K562 (cell line): ENCODE results near the gene UHMK1. TPM values are rescaled to one million over a fixed set of nuclear protein-coding genes. Genes with fewer than 3 reads are reported as not detected.

ENCODE experiments used
- ATAC-seq: fragments of 200-7000 bp; cut with Tn5 transposase; 3 replicates; pipeline ENCODE4 v1.9.1; 2020; ENCODE audit warnings: moderate library complexity
- BruUV-seq: library from RNA; stranded (reverse); fragments of 400-500 nt; replicated peaks from 2 replicates; lab custom pipeline; 2021; lab: Mats Ljungman, UMichigan
- CTCF ChIA-PET: fragments of 300-600 bp; formaldehyde crosslinking; extraction: SDS; loops from one replicate; lab custom pipeline; 2021; ENCODE audit warnings: low intra/inter-chr PET ratio; lab: Yijun Ruan, JAX
- POLR2A ChIA-PET: fragments of 300-600, 350-650 bp; sonication (Branson Sonifier 250); formaldehyde crosslinking; extraction: SDS; loops from one replicate; lab custom pipeline; 2021; ENCODE audit warnings: antibody characterized with exemption, inconsistent platforms; lab: Yijun Ruan, JAX
- DNase-seq, 4 experiments: peaks; one replicate each; pipeline versions ENCODE4 v3.0.0 to v3.0.0-alpha.2; 2011 to 2018; ENCODE audit warnings: low spot score in 3 of 4, mixed read lengths in 3 of 4; ENCODE audit errors: extremely low read depth in 1 of 4
- FAIRE-seq: peaks from 2 replicates; lab custom pipeline; 2011; peaks lifted over from hg19 to GRCh38; lab: Jason Lieb, UNC
- H2AFZ ChIP-seq: 2 replicates; pipeline ENCODE4 v1.6.0; 2011; ENCODE audit warnings: low read depth, low read length, control low read depth, inconsistent platforms
- H3K27ac ChIP-seq: fragments of 200-600 bp; 3 replicates; pipeline ENCODE4 v1.8.0; 2011; ENCODE audit warnings: low read depth, mild to moderate bottlenecking, control low read depth, inconsistent platforms, low read length, moderate library complexity, mixed read lengths; ENCODE audit errors: extremely low read depth
- H3K27me3 ChIP-seq, 2 experiments: fragments of 300-600 bp in 1 of 2; 2 replicates in 1 of 2; 3 replicates in 1 of 2; pipeline versions ENCODE4 v1.6.0 to v1.8.0; 2011; ENCODE audit warnings: inconsistent platforms in 2 of 2, low read length in 2 of 2, mild to moderate bottlenecking in 1 of 2, mixed read lengths in 1 of 2, moderate library complexity in 1 of 2; ENCODE audit not compliant: control insufficient read depth in 2 of 2, insufficient read depth in 2 of 2
- H3K36me3 ChIP-seq: fragments of 300-600 bp; 3 replicates; pipeline ENCODE4 v1.8.0; 2011; ENCODE audit warnings: mild to moderate bottlenecking, low read length, inconsistent platforms; ENCODE audit not compliant: control insufficient read depth, insufficient read depth
- H3K4me1 ChIP-seq, 2 experiments: fragments of 200-600 bp in 1 of 2; replicated peaks in 1 of 2; 2 replicates in 1 of 2; 3 replicates in 1 of 2; pipeline versions ENCODE4 v1.5.1 to v1.8.0; 2011; ENCODE audit warnings: inconsistent platforms in 2 of 2, low read length in 2 of 2, mild to moderate bottlenecking in 1 of 2, mixed read lengths in 1 of 2, moderate library complexity in 1 of 2; ENCODE audit not compliant: control insufficient read depth in 2 of 2, insufficient read depth in 2 of 2
- H3K4me2 ChIP-seq: 2 replicates; pipeline ENCODE4 v1.6.1; 2011; ENCODE audit warnings: low read length, control low read depth, inconsistent platforms, mixed read lengths; ENCODE audit not compliant: insufficient read depth
- H3K4me3 ChIP-seq: fragments of 200-600 bp; sonication (generic), shearing (Covaris generic); 2 replicates; pipeline ENCODE4 v1.5.1; 2016; ENCODE audit warnings: control low read depth, inconsistent platforms
- H3K79me2 ChIP-seq: fragments of 200-600 bp; 3 replicates; pipeline ENCODE4 v1.8.0; 2011; ENCODE audit warnings: low read length, inconsistent platforms; ENCODE audit not compliant: control insufficient read depth, insufficient read depth
- H3K9ac ChIP-seq, 2 experiments: 2 replicates each; pipeline versions ENCODE4 v1.6.0 to v1.6.1; 2011; ENCODE audit warnings: low read depth in 2 of 2, low read length in 2 of 2, control low read depth in 1 of 2, inconsistent platforms in 1 of 2, mild to moderate bottlenecking in 1 of 2, mixed read lengths in 1 of 2; ENCODE audit not compliant: insufficient read depth in 1 of 2
- H3K9me1 ChIP-seq: one replicate; pipeline ENCODE4 v1.6.0; 2011; ENCODE audit warnings: inconsistent platforms, mild to moderate bottlenecking, low read length, moderate library complexity; ENCODE audit not compliant: control insufficient read depth, insufficient read depth
- H3K9me3 ChIP-seq: replicated peaks from 2 replicates; pipeline ENCODE4 v1.5.1; 2011; ENCODE audit warnings: low read depth, low read length, inconsistent platforms; ENCODE audit not compliant: control insufficient read depth, insufficient read depth
- H4K20me1 ChIP-seq: replicated peaks from 2 replicates; pipeline ENCODE4 v1.6.1; 2011; ENCODE audit warnings: low read length, inconsistent platforms, mixed read lengths; ENCODE audit not compliant: control insufficient read depth, insufficient read depth
- CXXC5 ChIP-seq: fragments of 250-450 bp; sonication (Bioruptor Pico); IDR thresholded peaks from 2 replicates; pipeline ENCODE4 v1.8.0; 2022; ENCODE audit warnings: inconsistent platforms, mild to moderate bottlenecking, moderate library complexity
- HNRNPK ChIP-seq: fragments of 200-400 bp; formaldehyde crosslinking; IDR thresholded peaks from one replicate; pipeline ENCODE4 v1.6.1; 2018; ENCODE audit warnings: mild to moderate bottlenecking, low read depth, low read length; ENCODE audit not compliant: poor library complexity, severe bottlenecking
- HOXB6 ChIP-seq: fragments of 250-450 bp; sonication (Bioruptor Pico); IDR thresholded peaks from 2 replicates; pipeline ENCODE4 v1.5.1; 2022; ENCODE audit warnings: mild to moderate bottlenecking, borderline replicate concordance
- NEUROD1 ChIP-seq: fragments of 150-350 bp; IDR thresholded peaks from 2 replicates; pipeline ENCODE4 v1.6.1; 2014; ENCODE audit warnings: borderline replicate concordance, low read length, low read depth; ENCODE audit not compliant: partially characterized antibody
- SUPT5H ChIP-seq: fragments of 450-650 bp; IDR thresholded peaks from 2 replicates; pipeline ENCODE4 v1.6.1; 2016
- ZBTB2 ChIP-seq: fragments of 450-650 bp; IDR thresholded peaks from 2 replicates; pipeline ENCODE4 v1.6.1; 2016; ENCODE audit warnings: antibody characterized with exemption
- ZNF407 ChIP-seq: fragments of 450-650 bp; IDR thresholded peaks from 2 replicates; pipeline ENCODE4 v1.6.1; 2016; ENCODE audit warnings: low read depth
- in situ Hi-C: fragments of 300-500 bp; cut with MboI; formaldehyde crosslinking; loops from 4 replicates; pipeline ENCODE4 v1.15.0; 2018; ENCODE audit warnings: inconsistent platforms, mixed read lengths
- intact Hi-C: fragments of 100-400 bp; cut with micrococcal nuclease; formaldehyde crosslinking; loops from 2 replicates; pipeline ENCODE4 v1.14.2; 2022
- polyA plus RNA-seq, 8 experiments: library from polyadenylated mRNA; depleted of rRNA in 4 of 8; stranded (reverse) in 5 of 8; unstranded in 3 of 8; fragments of >200 nt; fragmentation: Nextera tagmentation in 2 of 8; fragmentation: Illumina TruSeq in 1 of 8; extraction: Ambion mirVana in 2 of 8; extraction: Trizol in 1 of 8; gene quantifications; 2 replicates each; pipeline versions ENCODE4 v1.2.1 to v1.2.3, GENCODE V29; 2011 to 2014; ENCODE audit warnings: inconsistent platforms in 1 of 8, missing spikeins in 1 of 8
- total RNA-seq, 7 experiments: library from RNA; depleted of rRNA in 6 of 7; stranded (reverse); fragments of >200 nt in 6 of 7; fragmentation: Illumina TruSeq in 2 of 7; extraction: Trizol in 2 of 7; gene quantifications; 2 replicates each; pipeline versions ENCODE4 v1.2.1 to v1.2.3, GENCODE V29; 2011 to 2021; ENCODE audit warnings: low replicate concordance in 1 of 7
- TF ChIP-seq, protein P1 (sequence below): sonication (generic); formaldehyde crosslinking; IDR thresholded peaks from 2 replicates; pipeline ENCODE4 v1.8.0; 2022; ENCODE audit warnings: mild to moderate bottlenecking, missing genetic modification reagents
- TF ChIP-seq, protein P2 (sequence below): fragments of 250-450 bp; sonication (Bioruptor Pico); IDR thresholded peaks from 2 replicates; pipeline ENCODE4 v1.9.0; 2021; ENCODE audit warnings: mild to moderate bottlenecking, inconsistent platforms

UHMK1 gene
- total and polyA plus RNA-seq, 9 of the 15 experiments (the other 6 are each of a cell fraction or from before 2014, with no cell fraction given): 13.1 to 72.4 (median 38.3) TPM

- DNase-seq (no peak), FAIRE-seq (no peak), ATAC-seq (no peak)
- Histone ChIP-seq H2AFZ (no peak overlapping the region), H3K9ac (no peak overlapping the region), H3K27me3 (no peaks in the 10 kb centered on the region), H3K4me1 (peaks cover 4 to 13% of the 10 kb centered on the region in 2 experiments; a peak in 4 of 5 replicates), H3K27ac (no peak overlapping the region; the same call in 2 of the 3 replicates), H3K9me3 (no peaks in the 10 kb centered on the region), H3K36me3 (peaks cover 72% of the 10 kb centered on the region), H3K4me2 (no peak overlapping the region), H4K20me1 (peaks cover 3% of the 10 kb centered on the region; the same call in 1 of the 2 replicates), H3K79me2 (peaks cover 81% of the 10 kb centered on the region), H3K4me3 (no peak overlapping the region), H3K9me1 (no peaks in the 10 kb centered on the region)
- BruUV-seq: no TSS peak
- TF ChIP-seq, protein P1, sequence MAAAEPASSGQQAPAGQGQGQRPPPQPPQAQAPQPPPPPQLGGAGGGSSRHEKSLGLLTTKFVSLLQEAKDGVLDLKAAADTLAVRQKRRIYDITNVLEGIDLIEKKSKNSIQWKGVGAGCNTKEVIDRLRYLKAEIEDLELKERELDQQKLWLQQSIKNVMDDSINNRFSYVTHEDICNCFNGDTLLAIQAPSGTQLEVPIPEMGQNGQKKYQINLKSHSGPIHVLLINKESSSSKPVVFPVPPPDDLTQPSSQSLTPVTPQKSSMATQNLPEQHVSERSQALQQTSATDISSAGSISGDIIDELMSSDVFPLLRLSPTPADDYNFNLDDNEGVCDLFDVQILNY: no peak
- TF ChIP-seq HOXB6 (CRISPR knock-in tag) (no peak), ZBTB2 (no peak), SUPT5H (no peak), NEUROD1 (no peak), CXXC5 (CRISPR knock-in tag) (no peak), HNRNPK (no peak), ZNF407 (no peak)
- TF ChIP-seq, protein P2, sequence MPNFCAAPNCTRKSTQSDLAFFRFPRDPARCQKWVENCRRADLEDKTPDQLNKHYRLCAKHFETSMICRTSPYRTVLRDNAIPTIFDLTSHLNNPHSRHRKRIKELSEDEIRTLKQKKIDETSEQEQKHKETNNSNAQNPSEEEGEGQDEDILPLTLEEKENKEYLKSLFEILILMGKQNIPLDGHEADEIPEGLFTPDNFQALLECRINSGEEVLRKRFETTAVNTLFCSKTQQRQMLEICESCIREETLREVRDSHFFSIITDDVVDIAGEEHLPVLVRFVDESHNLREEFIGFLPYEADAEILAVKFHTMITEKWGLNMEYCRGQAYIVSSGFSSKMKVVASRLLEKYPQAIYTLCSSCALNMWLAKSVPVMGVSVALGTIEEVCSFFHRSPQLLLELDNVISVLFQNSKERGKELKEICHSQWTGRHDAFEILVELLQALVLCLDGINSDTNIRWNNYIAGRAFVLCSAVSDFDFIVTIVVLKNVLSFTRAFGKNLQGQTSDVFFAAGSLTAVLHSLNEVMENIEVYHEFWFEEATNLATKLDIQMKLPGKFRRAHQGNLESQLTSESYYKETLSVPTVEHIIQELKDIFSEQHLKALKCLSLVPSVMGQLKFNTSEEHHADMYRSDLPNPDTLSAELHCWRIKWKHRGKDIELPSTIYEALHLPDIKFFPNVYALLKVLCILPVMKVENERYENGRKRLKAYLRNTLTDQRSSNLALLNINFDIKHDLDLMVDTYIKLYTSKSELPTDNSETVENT: no peak
- ChIA-PET POLR2A (interaction anchor here (0.5 to 1.8 kb wide), 3 partner anchors 12 to 72 kb away, joined by 4 to 5 read pairs (median 4); no protein-coding TSS in a partner anchor), CTCF (no interaction called here)
- in situ Hi-C loops: no loop called here
- intact Hi-C loops: no loop called here
These were observed 4.5 kb downstream of the UHMK1 start for GRCh38 chr1:162502077-162502476.
